ENCODE results near the gene OR10H1.

DNA sequence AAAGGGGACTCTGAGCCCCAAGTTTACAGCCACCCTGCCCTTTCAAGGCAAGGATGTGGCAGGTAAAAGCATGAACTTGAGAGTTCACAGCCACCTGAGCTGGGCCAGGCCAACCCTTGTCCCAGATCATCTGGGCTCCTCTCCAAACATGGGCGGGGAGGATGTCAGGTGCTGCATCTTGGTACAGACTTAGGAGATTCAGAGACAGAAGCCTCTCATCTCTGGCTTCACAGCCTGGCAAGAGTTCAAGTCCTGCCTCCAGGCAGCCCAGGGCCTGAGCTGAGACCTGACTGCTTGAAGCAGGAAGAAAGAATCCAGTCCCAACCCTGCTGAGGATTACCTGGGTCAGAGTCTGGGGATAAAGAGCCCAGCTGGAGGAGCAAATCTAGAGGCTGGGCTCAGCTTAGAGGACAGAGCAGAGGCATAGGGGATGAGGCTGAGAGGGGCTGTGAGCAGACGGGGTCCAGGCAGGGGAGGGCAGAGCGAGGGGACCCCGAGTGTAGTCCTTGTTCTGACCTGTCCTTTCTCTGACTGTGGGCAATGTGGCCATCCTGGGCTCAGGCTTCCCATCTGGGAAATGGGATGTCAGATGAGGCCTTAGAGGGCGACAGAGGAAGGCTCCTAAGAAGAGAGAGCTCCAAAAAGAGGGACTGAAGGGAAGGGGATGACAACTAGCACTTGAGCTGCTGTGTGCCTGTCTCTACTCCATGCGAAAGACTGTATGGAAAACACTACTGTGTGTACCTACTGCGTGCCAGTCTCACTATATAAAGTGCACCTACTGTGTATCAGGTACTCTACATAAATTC is 34.6 kb downstream of the OR10H1 start:
- TF ChIP-seq, protein P1, sequence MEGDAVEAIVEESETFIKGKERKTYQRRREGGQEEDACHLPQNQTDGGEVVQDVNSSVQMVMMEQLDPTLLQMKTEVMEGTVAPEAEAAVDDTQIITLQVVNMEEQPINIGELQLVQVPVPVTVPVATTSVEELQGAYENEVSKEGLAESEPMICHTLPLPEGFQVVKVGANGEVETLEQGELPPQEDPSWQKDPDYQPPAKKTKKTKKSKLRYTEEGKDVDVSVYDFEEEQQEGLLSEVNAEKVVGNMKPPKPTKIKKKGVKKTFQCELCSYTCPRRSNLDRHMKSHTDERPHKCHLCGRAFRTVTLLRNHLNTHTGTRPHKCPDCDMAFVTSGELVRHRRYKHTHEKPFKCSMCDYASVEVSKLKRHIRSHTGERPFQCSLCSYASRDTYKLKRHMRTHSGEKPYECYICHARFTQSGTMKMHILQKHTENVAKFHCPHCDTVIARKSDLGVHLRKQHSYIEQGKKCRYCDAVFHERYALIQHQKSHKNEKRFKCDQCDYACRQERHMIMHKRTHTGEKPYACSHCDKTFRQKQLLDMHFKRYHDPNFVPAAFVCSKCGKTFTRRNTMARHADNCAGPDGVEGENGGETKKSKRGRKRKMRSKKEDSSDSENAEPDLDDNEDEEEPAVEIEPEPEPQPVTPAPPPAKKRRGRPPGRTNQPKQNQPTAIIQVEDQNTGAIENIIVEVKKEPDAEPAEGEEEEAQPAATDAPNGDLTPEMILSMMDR (conservative IDR thresholded peaks at IDR 0.05; ENCODE audit: low read length), result no peak
- TF ChIP-seq EZH2phosphoT487 (IDR thresholded peaks at IDR 0.05; ENCODE audit: borderline replicate concordance, low read depth, low read length), result no peak
